Thyroid gland (tissue), 4 donors: ENCODE measurements around the gene SLC23A3. TPM values are rescaled to one million over a fixed set of nuclear protein-coding genes. Genes with fewer than 3 reads are reported as not detected.
A peak's percentile ranks its signal among the peaks of the same experiment; 100 is the strongest.

ENCODE experiments used
- DNase-seq, 2 donors: peaks; one replicate each; pipeline ENCODE4 v3.0.0-alpha.2; 2019
- H3K27ac ChIP-seq, 3 donors: fragments of 200-600 bp; sonication (generic); 1 replicate in 2 of 3; 2 replicates in 1 of 3; pipeline ENCODE4 v1.5.1; 2016 to 2019; ENCODE audit warnings: mild to moderate bottlenecking in 1 of 3, moderate library complexity in 1 of 3
- H3K27me3 ChIP-seq: fragments of 200-600 bp; sonication (generic); one replicate; pipeline ENCODE4 v1.5.1; 2019
- H3K36me3 ChIP-seq, 2 donors: fragments of 200-600 bp; sonication (generic); one replicate each; pipeline ENCODE4 v1.5.1; 2016 to 2019
- H3K4me1 ChIP-seq, 2 donors: fragments of 200-600 bp; sonication (generic); one replicate each; pipeline ENCODE4 v1.5.1; 2017 to 2019
- H3K4me3 ChIP-seq, 3 donors: fragments of 200-600 bp; sonication (generic); replicated peaks in 1 of 3; 1 replicate in 2 of 3; 2 replicates in 1 of 3; pipeline ENCODE4 v1.5.1; 2016; ENCODE audit warnings: mild to moderate bottlenecking in 1 of 3
- H3K9me3 ChIP-seq: fragments of 200-600 bp; sonication (generic); one replicate; pipeline ENCODE4 v1.5.1; 2017
- CTCF ChIP-seq, 6 experiments: fragments of 200-600 bp in 3 of 6; fragments of 450-650 bp in 3 of 6; sonication (generic) in 3 of 6; IDR thresholded peaks; one replicate each; pipeline ENCODE4 v1.5.1; 2016 to 2019; ENCODE audit warnings: antibody characterized with exemption in 6 of 6, mild to moderate bottlenecking in 2 of 6, inconsistent platforms in 1 of 6, moderate library complexity in 1 of 6
- POLR2A ChIP-seq, 2 donors: fragments of 450-650 bp; IDR thresholded peaks; one replicate each; pipeline ENCODE4 v1.6.1; 2017; ENCODE audit warnings: antibody characterized with exemption in 2 of 2, mild to moderate bottlenecking in 2 of 2, moderate library complexity in 1 of 2
- WGBS, 2 donors: methylation state at CpG; one replicate each; pipeline ENCODE4 v1.1.5; 2017; 5-methylcytosine and 5-hydroxymethylcytosine counted together
- intact Hi-C: fragments of 100-400 bp; cut with DNase I; formaldehyde crosslinking; loops from one replicate; pipeline ENCODE4 v1.15.1; 2023
- total RNA-seq, 4 donors: library from RNA; depleted of rRNA; stranded (reverse); fragments of >200 nt; gene quantifications; one replicate each; pipeline ENCODE4 v1.2.3, GENCODE V29; 2016

SLC23A3 gene
- total RNA-seq, 4 donors from 2014 or later: 1.1 to 3.9 (median 3.4) TPM

DNA sequence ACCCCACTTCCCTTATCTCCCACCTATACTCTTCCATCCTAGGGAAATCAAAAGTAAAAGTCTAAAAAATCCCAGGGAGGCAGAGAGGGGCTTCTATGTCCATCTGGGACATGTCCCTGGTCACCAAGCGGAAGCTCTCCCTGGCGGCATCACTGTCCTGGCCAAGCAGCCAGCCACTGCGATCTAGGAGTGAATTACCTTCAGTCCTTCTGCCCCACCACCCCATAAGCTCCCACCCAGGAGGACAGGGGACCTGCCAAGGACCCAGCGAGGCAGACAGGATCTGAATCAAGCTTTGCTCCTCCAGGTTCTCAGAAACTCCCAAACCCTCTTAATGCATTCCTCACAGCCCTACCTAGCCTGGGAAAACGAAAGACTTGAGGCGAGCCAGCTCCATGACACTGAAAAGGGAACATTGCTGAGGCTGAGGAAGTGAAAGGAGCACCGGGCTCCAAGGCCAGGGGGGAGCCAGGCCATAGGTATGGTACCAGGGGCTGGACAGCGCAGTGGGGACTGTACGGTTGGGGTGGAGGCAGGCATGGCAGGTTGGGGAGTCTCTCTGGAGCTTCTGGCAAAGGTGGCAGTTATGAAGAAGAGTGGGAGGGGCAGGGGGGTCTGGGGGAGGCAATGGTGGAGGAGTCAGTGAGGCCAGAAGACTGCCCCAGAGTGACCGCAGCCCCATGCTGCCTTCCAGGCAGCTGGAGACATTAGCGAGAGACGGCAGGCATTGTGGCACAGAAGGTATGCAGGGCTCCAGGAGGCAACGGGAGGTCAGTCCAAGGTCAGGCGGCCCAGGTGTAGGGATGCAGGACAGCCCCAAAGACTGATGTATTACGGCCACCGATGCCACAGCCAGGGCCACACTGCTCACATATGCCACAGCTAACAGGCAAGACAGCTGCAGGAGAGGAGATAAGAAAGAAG is 2.7 kb upstream of the SLC23A3 start:
- H3K36me3 ChIP-seq: peaks cover 30% of the 10 kb centered on the region in 2 donors
- DNase-seq: no peak
- H3K4me1 ChIP-seq: peaks cover 9 to 22% of the 10 kb centered on the region in 2 donors
- no peaks in the 10 kb centered on the region for H3K9me3 ChIP-seq
- TF ChIP-seq POLR2A (IDR thresholded peaks at IDR 0.05) (no peak), CTCF (IDR thresholded peaks at IDR 0.05) (no peak)
- H3K27me3 ChIP-seq: no peaks in the 10 kb centered on the region
- H3K4me3 ChIP-seq: no peak overlapping the region
- WGBS, 2 donors: 89 to 90% methylated on average over 16 of the region's 16 CpGs
- intact Hi-C loops: no loop called here
- H3K27ac ChIP-seq: peak overlapping the region in 2 of 3 donors; percentile 44 to 59

DNA sequence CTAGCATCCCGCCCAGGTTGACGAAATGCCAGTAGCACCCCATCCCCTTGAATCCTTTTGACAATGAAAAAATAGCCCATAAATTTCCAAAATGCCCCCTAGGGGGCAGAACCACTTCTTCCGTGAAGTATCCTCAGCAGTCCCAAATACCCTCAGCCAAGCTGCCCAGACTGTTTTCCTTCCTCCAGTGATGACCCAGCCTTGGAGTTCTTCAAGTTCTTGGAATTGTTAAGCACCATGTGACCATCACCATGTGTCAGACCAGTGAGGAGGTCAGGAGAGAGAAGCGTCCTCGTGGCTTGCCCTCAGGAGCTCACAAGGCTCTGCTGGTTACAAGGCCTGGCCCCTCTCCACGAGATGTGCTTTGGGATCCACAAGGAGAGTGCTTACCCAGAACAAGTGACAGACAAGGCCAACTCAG is 1.4 kb upstream of the SLC23A3 start:
- Histone ChIP-seq H3K27me3 (no peaks in the 10 kb centered on the region), H3K27ac (peak overlapping the region; percentile 44 to 67 (median 59)), H3K9me3 (no peaks in the 10 kb centered on the region), H3K4me3 (no peak overlapping the region), H3K36me3 (peaks cover 30% of the 10 kb centered on the region in 2 donors), H3K4me1 (peaks cover 9 to 22% of the 10 kb centered on the region in 2 donors)
- peak; percentile 43 to 52 for DNase-seq
- WGBS, 2 donors: 39 to 49% methylated on average over 6 of the region's 6 CpGs
- intact Hi-C loops: no loop called here
- TF ChIP-seq POLR2A (IDR thresholded peaks at IDR 0.05) (no peak), CTCF (IDR thresholded peaks at IDR 0.05) (peak; percentile 52 to 66 (median 60))

- H3K4me1 ChIP-seq: peaks cover 0 to 10% of the 10 kb centered on the region in 2 donors
- no peak overlapping the region for H3K27ac ChIP-seq
- H3K36me3 ChIP-seq: peaks cover 18 to 20% of the 10 kb centered on the region in 2 donors
- H3K27me3 ChIP-seq: no peaks in the 10 kb centered on the region
- no peak for DNase-seq
- H3K4me3 ChIP-seq: no peak overlapping the region
- TF ChIP-seq POLR2A (IDR thresholded peaks at IDR 0.05): no peak
- no peak for TF ChIP-seq CTCF (IDR thresholded peaks at IDR 0.05)
- intact Hi-C loops: loop anchor here (10.0 kb wide), 1 partner anchor 216 kb away; the partner anchor contains the start of gene DNPEP
- H3K9me3 ChIP-seq: no peaks in the 10 kb centered on the region
These were observed 897 bp downstream of the SLC23A3 start for GRCh38 chr2:219168932-219169331.

DNA sequence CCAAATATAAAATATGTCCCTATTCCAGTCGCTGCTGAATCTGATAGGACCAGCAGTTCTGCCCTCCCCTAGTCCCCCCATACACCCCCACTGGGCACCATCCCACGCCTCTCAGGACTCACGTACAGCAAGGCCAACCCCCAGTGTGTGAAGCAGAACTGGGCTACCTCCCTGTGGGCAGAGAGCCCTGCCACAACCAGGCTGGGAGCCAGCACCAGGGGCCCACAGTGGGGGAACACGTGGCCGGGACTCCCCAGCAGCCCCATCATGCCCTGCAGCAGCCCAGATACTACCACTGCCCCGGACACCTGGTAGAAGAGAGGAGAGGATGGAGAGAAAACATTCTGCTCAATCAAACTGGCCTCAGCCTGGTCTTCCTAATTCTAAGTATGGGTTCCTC is 1.3 kb downstream of the SLC23A3 start:
- peaks cover 14 to 16% of the 10 kb centered on the region in 2 donors for H3K36me3 ChIP-seq
- WGBS, 2 donors: 60 to 80% methylated on average over 3 to 6 of the region's 6 CpGs
- intact Hi-C loops: loop anchor here (10.0 kb wide), 1 partner anchor 216 kb away; the partner anchor contains the start of gene DNPEP
- peaks cover 0 to 10% of the 10 kb centered on the region in 2 donors for H3K4me1 ChIP-seq
- no peak for DNase-seq
- H3K9me3 ChIP-seq: no peaks in the 10 kb centered on the region
- H3K27me3 ChIP-seq: no peaks in the 10 kb centered on the region
- TF ChIP-seq CTCF (IDR thresholded peaks at IDR 0.05) (no peak), POLR2A (IDR thresholded peaks at IDR 0.05) (no peak)
- H3K27ac ChIP-seq: no peak overlapping the region
- no peak overlapping the region for H3K4me3 ChIP-seq

DNA sequence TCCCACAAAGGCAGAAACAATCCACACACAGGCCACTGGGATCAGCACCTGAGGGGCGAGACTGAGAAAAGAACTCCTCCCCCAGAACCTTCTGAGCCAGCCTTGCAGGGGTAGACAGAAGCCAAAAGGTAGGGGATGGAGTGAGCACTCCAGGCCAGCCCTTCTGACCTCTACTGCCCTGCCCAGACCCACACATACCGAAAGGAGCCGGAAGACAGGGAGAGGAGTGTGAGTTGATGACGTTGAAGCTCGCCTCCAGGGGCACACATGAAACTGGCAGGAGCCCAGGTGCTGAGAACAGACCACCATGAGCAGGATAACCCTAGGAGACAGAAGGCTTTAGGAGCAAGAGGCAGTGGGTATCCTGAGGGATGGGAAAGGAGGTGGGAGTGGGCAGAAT is 1.8 kb downstream of the SLC23A3 start:
- H3K9me3 ChIP-seq: no peaks in the 10 kb centered on the region
- H3K4me3 ChIP-seq: no peak overlapping the region
- DNase-seq: no peak
- H3K27ac ChIP-seq: no peak overlapping the region
- TF ChIP-seq POLR2A (IDR thresholded peaks at IDR 0.05) (no peak), CTCF (IDR thresholded peaks at IDR 0.05) (no peak)
- intact Hi-C loops: loop anchor here (10.0 kb wide), 1 partner anchor 217 kb away; the partner anchor contains the start of gene DNPEP
- H3K4me1 ChIP-seq: peaks cover 0 to 10% of the 10 kb centered on the region in 2 donors
- peaks cover 9 to 11% of the 10 kb centered on the region in 2 donors for H3K36me3 ChIP-seq
- WGBS, 2 donors: 70 to 71% methylated on average over 5 of the region's 5 CpGs
- H3K27me3 ChIP-seq: no peaks in the 10 kb centered on the region
